ENCODE measurements around the gene MTMR11. TPM values are rescaled to one million over a fixed set of nuclear protein-coding genes. Genes with fewer than 3 reads are reported as not detected.

Gene MTMR11
- total and polyA plus RNA-seq, 2 donors (not counting 1 experiment from before 2014, with no cell fraction given) = 14.0 to 17.5 TPM

GRCh38 chr1:149949911-149950310, 13.2 kb upstream of the MTMR11 start:
- no peak for DNase-seq (ENCODE audit: low read depth in 2 of 2)
- TF ChIP-seq, protein P1, sequence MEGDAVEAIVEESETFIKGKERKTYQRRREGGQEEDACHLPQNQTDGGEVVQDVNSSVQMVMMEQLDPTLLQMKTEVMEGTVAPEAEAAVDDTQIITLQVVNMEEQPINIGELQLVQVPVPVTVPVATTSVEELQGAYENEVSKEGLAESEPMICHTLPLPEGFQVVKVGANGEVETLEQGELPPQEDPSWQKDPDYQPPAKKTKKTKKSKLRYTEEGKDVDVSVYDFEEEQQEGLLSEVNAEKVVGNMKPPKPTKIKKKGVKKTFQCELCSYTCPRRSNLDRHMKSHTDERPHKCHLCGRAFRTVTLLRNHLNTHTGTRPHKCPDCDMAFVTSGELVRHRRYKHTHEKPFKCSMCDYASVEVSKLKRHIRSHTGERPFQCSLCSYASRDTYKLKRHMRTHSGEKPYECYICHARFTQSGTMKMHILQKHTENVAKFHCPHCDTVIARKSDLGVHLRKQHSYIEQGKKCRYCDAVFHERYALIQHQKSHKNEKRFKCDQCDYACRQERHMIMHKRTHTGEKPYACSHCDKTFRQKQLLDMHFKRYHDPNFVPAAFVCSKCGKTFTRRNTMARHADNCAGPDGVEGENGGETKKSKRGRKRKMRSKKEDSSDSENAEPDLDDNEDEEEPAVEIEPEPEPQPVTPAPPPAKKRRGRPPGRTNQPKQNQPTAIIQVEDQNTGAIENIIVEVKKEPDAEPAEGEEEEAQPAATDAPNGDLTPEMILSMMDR (conservative IDR thresholded peaks at IDR 0.05 in 1 of 2, IDR thresholded peaks at IDR 0.05 in 1 of 2; ENCODE audit: low read depth in 1 of 2, low read length in 2 of 2) = no peak
- no peak for TF ChIP-seq EZH2 (IDR thresholded peaks at IDR 0.05; ENCODE audit: low read length, missing control alignments)
- Histone ChIP-seq H3K4me2 (ENCODE audit: extremely low read depth, insufficient read depth, low read length) (no peak overlapping the region), H3K9ac (ENCODE audit: insufficient read depth, low read length) (no peak overlapping the region), H3K27me3 (ENCODE audit: control insufficient read depth, insufficient read depth, low read length) (no peaks in the 10 kb centered on the region), H3K79me2 (ENCODE audit: control insufficient read depth, insufficient read depth, low read length) (no peaks in the 10 kb centered on the region), H3K4me3 (replicated peaks in 1 of 4; ENCODE audit: control extremely low read depth in 1 of 4, insufficient read depth in 1 of 4, low read depth in 3 of 4, low read length in 4 of 4) (no peak overlapping the region), H4K20me1 (ENCODE audit: control insufficient read depth, extremely low read depth, insufficient read depth, low read length) (no peaks in the 10 kb centered on the region), H3K36me3 (ENCODE audit: control insufficient read depth, insufficient read depth, low read length) (peaks cover 7% of the 10 kb centered on the region), H3K9me3 (ENCODE audit: control insufficient read depth, insufficient read depth, low read depth, low read length) (no peaks in the 10 kb centered on the region), H3K4me1 (ENCODE audit: control insufficient read depth, extremely low read depth, insufficient read depth, low read length) (no peaks in the 10 kb centered on the region), H2AFZ (ENCODE audit: low read length) (no peak overlapping the region), H3K27ac (ENCODE audit: insufficient read depth, low read length) (no peak overlapping the region)

DNA sequence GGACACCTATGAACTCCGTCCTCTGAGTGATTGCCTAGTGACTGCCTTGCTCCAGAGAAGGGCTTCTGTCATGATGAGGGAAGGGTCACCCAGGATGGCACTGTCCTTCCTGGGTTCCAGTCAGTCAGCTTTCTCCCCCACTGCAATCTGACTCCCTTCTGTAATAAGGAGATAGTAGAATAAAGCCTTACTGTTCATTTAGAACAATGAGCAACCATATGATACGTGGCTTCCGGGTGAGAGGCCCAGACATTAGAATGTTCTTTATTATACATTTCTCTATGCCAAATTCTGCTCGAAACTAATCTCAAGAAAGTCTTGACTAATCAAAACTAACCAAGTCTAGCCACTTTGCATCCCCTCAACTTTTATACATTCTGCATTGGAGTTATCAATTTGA, 8.5 kb upstream of the MTMR11 start:
- peaks cover 11% of the 10 kb centered on the region for H3K36me3 ChIP-seq (ENCODE audit: control insufficient read depth, insufficient read depth, low read length)
- H2AFZ ChIP-seq (ENCODE audit: low read length) = no peak overlapping the region
- no peak overlapping the region for H3K4me2 ChIP-seq (ENCODE audit: extremely low read depth, insufficient read depth, low read length)
- no peaks in the 10 kb centered on the region for H3K79me2 ChIP-seq (ENCODE audit: control insufficient read depth, insufficient read depth, low read length)
- H3K9me3 ChIP-seq (ENCODE audit: control insufficient read depth, insufficient read depth, low read depth, low read length) = no peaks in the 10 kb centered on the region
- no peak for DNase-seq (ENCODE audit: low read depth in 2 of 2)
- TF ChIP-seq EZH2 (IDR thresholded peaks at IDR 0.05; ENCODE audit: low read length, missing control alignments) = no peak
- TF ChIP-seq, protein P1 (conservative IDR thresholded peaks at IDR 0.05 in 1 of 2, IDR thresholded peaks at IDR 0.05 in 1 of 2; ENCODE audit: low read depth in 1 of 2, low read length in 2 of 2) = no peak
- no peaks in the 10 kb centered on the region for H4K20me1 ChIP-seq (ENCODE audit: control insufficient read depth, extremely low read depth, insufficient read depth, low read length)
- H3K4me1 ChIP-seq (ENCODE audit: control insufficient read depth, extremely low read depth, insufficient read depth, low read length) = no peaks in the 10 kb centered on the region
- H3K27me3 ChIP-seq (ENCODE audit: control insufficient read depth, insufficient read depth, low read length) = no peaks in the 10 kb centered on the region
- no peak overlapping the region for H3K4me3 ChIP-seq (replicated peaks in 1 of 4; ENCODE audit: control extremely low read depth in 1 of 4, insufficient read depth in 1 of 4, low read depth in 3 of 4, low read length in 4 of 4)
- no peak overlapping the region for H3K9ac ChIP-seq (ENCODE audit: insufficient read depth, low read length)
- no peak overlapping the region for H3K27ac ChIP-seq (ENCODE audit: insufficient read depth, low read length)

GRCh38 chr1:149942885-149943284, 6.2 kb upstream of the MTMR11 start:
- H3K9me3 ChIP-seq (ENCODE audit: control insufficient read depth, insufficient read depth, low read depth, low read length) = no peaks in the 10 kb centered on the region
- H3K4me2 ChIP-seq (ENCODE audit: extremely low read depth, insufficient read depth, low read length) = no peak overlapping the region
- H3K4me3 ChIP-seq (replicated peaks in 1 of 4; ENCODE audit: control extremely low read depth in 1 of 4, insufficient read depth in 1 of 4, low read depth in 3 of 4, low read length in 4 of 4) = no peak overlapping the region
- H3K36me3 ChIP-seq (ENCODE audit: control insufficient read depth, insufficient read depth, low read length) = peaks cover 3% of the 10 kb centered on the region
- TF ChIP-seq EZH2 (IDR thresholded peaks at IDR 0.05; ENCODE audit: low read length, missing control alignments) = no peak
- TF ChIP-seq, protein P1 (conservative IDR thresholded peaks at IDR 0.05 in 1 of 2, IDR thresholded peaks at IDR 0.05 in 1 of 2; ENCODE audit: low read depth in 1 of 2, low read length in 2 of 2) = no peak
- H3K9ac ChIP-seq (ENCODE audit: insufficient read depth, low read length) = no peak overlapping the region
- no peaks in the 10 kb centered on the region for H3K27me3 ChIP-seq (ENCODE audit: control insufficient read depth, insufficient read depth, low read length)
- H3K4me1 ChIP-seq (ENCODE audit: control insufficient read depth, extremely low read depth, insufficient read depth, low read length) = peaks cover 2% of the 10 kb centered on the region
- H4K20me1 ChIP-seq (ENCODE audit: control insufficient read depth, extremely low read depth, insufficient read depth, low read length) = no peaks in the 10 kb centered on the region
- H3K79me2 ChIP-seq (ENCODE audit: control insufficient read depth, insufficient read depth, low read length) = no peaks in the 10 kb centered on the region
- no peak overlapping the region for H2AFZ ChIP-seq (ENCODE audit: low read length)
- no peak for DNase-seq (ENCODE audit: low read depth in 2 of 2)
- no peak overlapping the region for H3K27ac ChIP-seq (ENCODE audit: insufficient read depth, low read length)
